OCI-LY3 (cell line): ENCODE measurements around the gene FRG1.
"Not testable (repeated sequence)": the region's sequence is repeated elsewhere in the genome, so short reads cannot be mapped to it uniquely, and the experiment has no call there.

Experiments used
- CTCF ChIP-seq: fragments of 200-600, 300-600 bp; sonication (generic); IDR thresholded peaks from 2 replicates; pipeline ENCODE4 v1.5.1; 2014; ENCODE audit warnings: antibody characterized with exemption, low read length, low read depth
- EZH2phosphoT487 ChIP-seq: fragments of 200-600 bp; shearing (Covaris generic); IDR thresholded peaks from 2 replicates; pipeline ENCODE4 v1.6.1; 2018; ENCODE audit warnings: antibody characterized with exemption, mixed run types, low read depth

GRCh38 chr4:189980292-189980691, 39.6 kb downstream of the FRG1 start:
- TF ChIP-seq CTCF, EZH2phosphoT487: not testable (repeated sequence)
